H1 (cell line): ENCODE results near the gene IFT122. TPM values are rescaled to one million over a fixed set of nuclear protein-coding genes. Genes with fewer than 3 reads are reported as not detected.

ENCODE experiments used
- CHD2 ChIP-seq: IDR thresholded peaks from 2 replicates; pipeline ENCODE4 v1.6.1; 2012; ENCODE audit warnings: low read length, improper control_type of control experiment
- RXRA ChIP-seq: IDR thresholded peaks from 2 replicates; pipeline ENCODE4 v1.6.1; 2011; ENCODE audit warnings: low read depth, mild to moderate bottlenecking, low read length, moderate library complexity; ENCODE audit not compliant: insufficient read depth
- SP2 ChIP-seq: IDR thresholded peaks from 2 replicates; pipeline ENCODE4 v1.6.1; 2012; ENCODE audit warnings: mild to moderate bottlenecking, low read length, inconsistent platforms
- TAF7 ChIP-seq: optimal IDR thresholded peaks from 2 replicates; pipeline ENCODE3; 2011; ENCODE audit warnings: low read depth, mild to moderate bottlenecking, inconsistent platforms, low read length, moderate library complexity, borderline replicate concordance
- polyA plus RNA-seq, 7 experiments: library from polyadenylated mRNA; depleted of rRNA in 3 of 7; stranded (reverse) in 5 of 7; unstranded in 2 of 7; fragments of >200 nt in 5 of 7; fragments of 200-250 nt in 2 of 7; gene quantifications; 1 replicate in 5 of 7; 2 replicates in 1 of 7; 4 replicates in 1 of 7; pipeline versions ENCODE4 v1.2.1 to v1.2.3, GENCODE V29; 2011 to 2013; ENCODE audit warnings: missing spikeins in 2 of 7, mixed read lengths in 2 of 7
- total RNA-seq: library from RNA; stranded (reverse); fragmentation: NEBNext Ultra II Directional; extraction: Animal tissue kit (Norgen Biotek cat#: 25700); gene quantifications from 2 replicates; pipeline ENCODE4 v1.2.1, GENCODE V29; 2021

The IFT122 gene
- total and polyA plus RNA-seq, 2 of the 8 experiments (the other 6 are each of a cell fraction or from before 2014, with no cell fraction given), result 23.7 to 25.1 TPM

GRCh38 chr3:129445471-129445870, 5.4 kb downstream of the IFT122 start (continued):
- TF ChIP-seq CHD2 (no peak), RXRA (no peak), TAF7 (no peak), SP2 (no peak)
- TF ChIP-seq, all 59 proteins: peak for 0
